ENCODE results near the gene DMAC2. TPM values are rescaled to one million over a fixed set of nuclear protein-coding genes. Genes with fewer than 3 reads are reported as not detected.

DMAC2 gene
- total and polyA plus RNA-seq, 2 of the 13 experiments (the other 11 are each of a cell fraction or from before 2014, with no cell fraction given) = 39.0 to 66.0 TPM

DNA sequence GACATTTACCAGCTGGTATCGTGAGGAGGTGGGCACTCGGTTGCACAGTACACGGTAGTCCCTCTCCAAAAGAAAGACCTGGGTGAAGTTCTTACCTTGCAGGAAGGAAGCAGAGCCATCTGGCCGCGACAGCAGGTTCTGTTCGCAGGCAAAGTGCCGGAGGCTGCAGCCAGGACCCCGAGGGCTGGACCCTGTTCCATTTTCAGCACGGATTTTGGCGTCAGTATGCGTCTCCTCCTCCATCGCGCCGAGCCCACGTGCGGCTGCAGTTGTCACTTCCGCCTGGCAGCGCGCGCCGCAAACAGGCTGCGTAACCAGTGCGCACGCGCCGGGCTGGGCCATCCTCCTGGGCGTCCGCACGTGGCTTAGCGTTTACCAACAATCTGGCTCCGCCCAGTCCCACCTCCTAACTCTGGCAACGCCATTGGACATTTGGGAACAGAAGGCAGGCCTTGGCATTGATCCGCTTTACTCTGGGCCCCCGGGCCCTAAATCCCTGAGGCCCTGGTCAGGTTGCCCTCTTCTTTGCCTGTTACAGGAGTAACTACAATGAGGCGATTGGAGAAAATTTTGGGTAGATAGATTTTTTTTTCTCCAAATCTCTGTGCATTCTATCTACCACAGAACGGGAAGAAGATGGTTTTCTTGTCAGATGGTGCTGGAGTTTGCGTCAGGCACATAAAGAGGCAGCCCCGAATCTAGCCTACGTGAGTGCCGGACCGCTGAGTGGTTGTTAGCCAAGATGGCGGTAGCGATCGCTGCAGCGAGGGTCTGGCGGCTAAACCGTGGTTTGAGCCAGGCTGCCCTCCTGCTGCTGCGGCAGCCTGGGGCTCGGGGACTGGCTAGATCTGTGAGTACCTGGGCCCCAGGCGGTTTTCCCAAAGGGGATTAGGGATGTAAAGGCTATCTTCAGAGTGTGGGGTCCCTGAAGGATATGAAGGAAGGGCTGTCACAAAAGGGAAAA is 42.3 kb downstream of the DMAC2 start, which contains the start of the genes BCKDHA and EXOSC5 (continued):
- TF ChIP-seq, protein P1, sequence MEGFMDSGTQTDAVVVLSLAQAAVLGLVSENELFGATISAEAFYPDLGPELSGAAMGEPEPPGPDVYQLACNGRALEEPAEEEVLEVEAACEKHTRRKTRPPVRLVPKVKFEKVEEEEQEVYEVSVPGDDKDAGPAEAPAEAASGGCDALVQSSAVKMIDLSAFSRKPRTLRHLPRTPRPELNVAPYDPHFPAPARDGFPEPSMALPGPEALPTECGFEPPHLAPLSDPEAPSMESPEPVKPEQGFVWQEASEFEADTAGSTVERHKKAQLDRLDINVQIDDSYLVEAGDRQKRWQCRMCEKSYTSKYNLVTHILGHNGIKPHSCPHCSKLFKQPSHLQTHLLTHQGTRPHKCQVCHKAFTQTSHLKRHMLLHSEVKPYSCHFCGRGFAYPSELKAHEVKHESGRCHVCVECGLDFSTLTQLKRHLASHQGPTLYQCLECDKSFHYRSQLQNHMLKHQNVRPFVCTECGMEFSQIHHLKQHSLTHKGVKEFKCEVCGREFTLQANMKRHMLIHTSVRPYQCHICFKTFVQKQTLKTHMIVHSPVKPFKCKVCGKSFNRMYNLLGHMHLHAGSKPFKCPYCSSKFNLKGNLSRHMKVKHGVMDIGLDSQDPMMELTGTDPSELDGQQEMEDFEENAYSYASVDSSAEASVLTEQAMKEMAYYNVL (CRISPR knock-in tag; IDR thresholded peaks at IDR 0.05; ENCODE audit: borderline replicate concordance) = no peak
- TF ChIP-seq ZNF570 (CRISPR knock-in tag; IDR thresholded peaks at IDR 0.05; ENCODE audit: borderline replicate concordance) = no peak
- TF ChIP-seq ZNF256 (CRISPR knock-in tag; conservative IDR thresholded peaks at IDR 0.05) = no peak; the same call in 1 of the 2 replicates
- TF ChIP-seq, protein P2, sequence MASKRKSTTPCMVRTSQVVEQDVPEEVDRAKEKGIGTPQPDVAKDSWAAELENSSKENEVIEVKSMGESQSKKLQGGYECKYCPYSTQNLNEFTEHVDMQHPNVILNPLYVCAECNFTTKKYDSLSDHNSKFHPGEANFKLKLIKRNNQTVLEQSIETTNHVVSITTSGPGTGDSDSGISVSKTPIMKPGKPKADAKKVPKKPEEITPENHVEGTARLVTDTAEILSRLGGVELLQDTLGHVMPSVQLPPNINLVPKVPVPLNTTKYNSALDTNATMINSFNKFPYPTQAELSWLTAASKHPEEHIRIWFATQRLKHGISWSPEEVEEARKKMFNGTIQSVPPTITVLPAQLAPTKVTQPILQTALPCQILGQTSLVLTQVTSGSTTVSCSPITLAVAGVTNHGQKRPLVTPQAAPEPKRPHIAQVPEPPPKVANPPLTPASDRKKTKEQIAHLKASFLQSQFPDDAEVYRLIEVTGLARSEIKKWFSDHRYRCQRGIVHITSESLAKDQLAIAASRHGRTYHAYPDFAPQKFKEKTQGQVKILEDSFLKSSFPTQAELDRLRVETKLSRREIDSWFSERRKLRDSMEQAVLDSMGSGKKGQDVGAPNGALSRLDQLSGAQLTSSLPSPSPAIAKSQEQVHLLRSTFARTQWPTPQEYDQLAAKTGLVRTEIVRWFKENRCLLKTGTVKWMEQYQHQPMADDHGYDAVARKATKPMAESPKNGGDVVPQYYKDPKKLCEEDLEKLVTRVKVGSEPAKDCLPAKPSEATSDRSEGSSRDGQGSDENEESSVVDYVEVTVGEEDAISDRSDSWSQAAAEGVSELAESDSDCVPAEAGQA (IDR thresholded peaks at IDR 0.05; ENCODE audit: low read depth) = peak; percentile 46; the same call in 1 of the 2 replicates
- TF ChIP-seq, protein P2 (CRISPR knock-in tag; IDR thresholded peaks at IDR 0.05; ENCODE audit: borderline replicate concordance) = no peak
- peak; percentile 64 for TF ChIP-seq BORCS8-MEF2B (CRISPR knock-in tag; IDR thresholded peaks at IDR 0.05)
- TF ChIP-seq ZNF264 (CRISPR knock-in tag; IDR thresholded peaks at IDR 0.05) = peak; percentile 74; the same call in 1 of the 2 replicates
- TF ChIP-seq RNF2 (conservative IDR thresholded peaks at IDR 0.05; ENCODE audit: low read depth) = peak; percentile 86; the same call in 1 of the 2 replicates
- peak; percentile 33 for TF ChIP-seq NRL (CRISPR knock-in tag; IDR thresholded peaks at IDR 0.05; ENCODE audit: borderline replicate concordance)
- peak; percentile 68; the same call in 1 of the 2 replicates for TF ChIP-seq KLF12 (CRISPR knock-in tag; IDR thresholded peaks at IDR 0.05; ENCODE audit: borderline replicate concordance)
- no peak for TF ChIP-seq ZNF841 (CRISPR knock-in tag; IDR thresholded peaks at IDR 0.05; ENCODE audit: borderline replicate concordance)
- peak; percentile 47 for TF ChIP-seq GABPA (IDR thresholded peaks at IDR 0.05; ENCODE audit: low read depth, low read length)
- peak; percentile 85 for TF ChIP-seq GABPA (CRISPR knock-in tag; IDR thresholded peaks at IDR 0.05; ENCODE audit: low read depth)
- no peak for TF ChIP-seq ZNF550 (CRISPR knock-in tag; IDR thresholded peaks at IDR 0.05; ENCODE audit: borderline replicate concordance)
- peak; percentile 71 for TF ChIP-seq TAF1 (CRISPR knock-in tag; IDR thresholded peaks at IDR 0.05)
- peak; percentile 36; the same call in 1 of the 2 replicates for TF ChIP-seq ZNF205 (CRISPR knock-in tag; IDR thresholded peaks at IDR 0.05)
- TF ChIP-seq, protein P3, sequence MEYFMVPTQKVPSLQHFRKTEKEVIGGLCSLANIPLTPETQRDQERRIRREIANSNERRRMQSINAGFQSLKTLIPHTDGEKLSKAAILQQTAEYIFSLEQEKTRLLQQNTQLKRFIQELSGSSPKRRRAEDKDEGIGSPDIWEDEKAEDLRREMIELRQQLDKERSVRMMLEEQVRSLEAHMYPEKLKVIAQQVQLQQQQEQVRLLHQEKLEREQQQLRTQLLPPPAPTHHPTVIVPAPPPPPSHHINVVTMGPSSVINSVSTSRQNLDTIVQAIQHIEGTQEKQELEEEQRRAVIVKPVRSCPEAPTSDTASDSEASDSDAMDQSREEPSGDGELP (IDR thresholded peaks at IDR 0.05; ENCODE audit: borderline replicate concordance, low read depth) = no peak
- TF ChIP-seq, protein P4, sequence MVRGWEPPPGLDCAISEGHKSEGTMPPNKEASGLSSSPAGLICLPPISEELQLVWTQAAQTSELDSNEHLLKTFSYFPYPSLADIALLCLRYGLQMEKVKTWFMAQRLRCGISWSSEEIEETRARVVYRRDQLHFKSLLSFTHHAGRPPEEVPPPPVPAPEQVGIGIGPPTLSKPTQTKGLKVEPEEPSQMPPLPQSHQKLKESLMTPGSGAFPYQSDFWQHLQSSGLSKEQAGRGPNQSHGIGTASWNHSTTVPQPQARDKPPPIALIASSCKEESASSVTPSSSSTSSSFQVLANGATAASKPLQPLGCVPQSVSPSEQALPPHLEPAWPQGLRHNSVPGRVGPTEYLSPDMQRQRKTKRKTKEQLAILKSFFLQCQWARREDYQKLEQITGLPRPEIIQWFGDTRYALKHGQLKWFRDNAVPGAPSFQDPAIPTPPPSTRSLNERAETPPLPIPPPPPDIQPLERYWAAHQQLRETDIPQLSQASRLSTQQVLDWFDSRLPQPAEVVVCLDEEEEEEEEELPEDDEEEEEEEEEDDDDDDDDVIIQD (CRISPR knock-in tag; IDR thresholded peaks at IDR 0.05; ENCODE audit: low read depth) = no peak
- TF ChIP-seq CBFB (CRISPR knock-in tag; IDR thresholded peaks at IDR 0.05) = peak; percentile 65; the same call in 1 of the 2 replicates

Measured in HepG2 (cell line).